HG03097 (cell line): Measurements from ENCODE around the gene UNC93B1.
"Not testable (repeated sequence)": the region's sequence is repeated elsewhere in the genome, so short reads cannot be mapped to it uniquely, and the experiment has no call there.

Experiments
- ATAC-seq: cut with Tn5 transposase; IDR thresholded peaks from one replicate; pipeline ENCODE4 v1.9.1; 2021; ENCODE audit not compliant: unreplicated experiment, low FRiP score

The UNC93B1 gene

GRCh38 chr11:67995129-67995528 is 8.8 kb downstream of the UNC93B1 start:
- ATAC-seq: not testable (repeated sequence)

- ATAC-seq: not testable (repeated sequence)
Measured at GRCh38 chr11:67994387-67994786, 9.5 kb downstream of the UNC93B1 start.

- ATAC-seq: not testable (repeated sequence)
Measured at GRCh38 chr11:67993821-67994220, 10.1 kb downstream of the UNC93B1 start.

GRCh38 chr11:67991347-67992121 is 12.4 kb downstream of the UNC93B1 start:
- not testable (repeated sequence) for ATAC-seq

- ATAC-seq: not testable (repeated sequence)
Measured at GRCh38 chr11:67990546-67991346, 13.2 kb downstream of the UNC93B1 start.

GRCh38 chr11:67985302-67985701 is 18.6 kb downstream of the UNC93B1 start:
- not testable (repeated sequence) for ATAC-seq

DNA sequence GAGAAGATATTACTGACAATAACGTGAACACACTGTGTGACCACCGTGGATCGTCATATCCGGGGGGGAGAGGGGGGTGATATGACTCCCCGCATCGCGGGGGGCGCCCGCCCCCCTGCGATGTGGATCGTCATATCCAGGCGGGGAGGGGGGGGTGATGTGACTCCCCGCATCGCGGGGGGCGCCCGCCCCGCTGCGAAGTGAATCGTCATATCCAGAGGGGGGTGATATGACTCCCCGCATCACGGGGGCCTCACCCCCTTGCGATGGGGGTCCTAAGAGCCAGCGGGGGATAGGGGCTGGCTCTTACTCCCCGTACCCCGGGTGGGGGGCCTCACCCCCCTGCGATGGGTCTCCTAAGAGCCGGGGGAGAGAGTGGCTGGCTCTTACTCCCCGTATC is 19.9 kb downstream of the UNC93B1 start:
- ATAC-seq: no peak

DNA sequence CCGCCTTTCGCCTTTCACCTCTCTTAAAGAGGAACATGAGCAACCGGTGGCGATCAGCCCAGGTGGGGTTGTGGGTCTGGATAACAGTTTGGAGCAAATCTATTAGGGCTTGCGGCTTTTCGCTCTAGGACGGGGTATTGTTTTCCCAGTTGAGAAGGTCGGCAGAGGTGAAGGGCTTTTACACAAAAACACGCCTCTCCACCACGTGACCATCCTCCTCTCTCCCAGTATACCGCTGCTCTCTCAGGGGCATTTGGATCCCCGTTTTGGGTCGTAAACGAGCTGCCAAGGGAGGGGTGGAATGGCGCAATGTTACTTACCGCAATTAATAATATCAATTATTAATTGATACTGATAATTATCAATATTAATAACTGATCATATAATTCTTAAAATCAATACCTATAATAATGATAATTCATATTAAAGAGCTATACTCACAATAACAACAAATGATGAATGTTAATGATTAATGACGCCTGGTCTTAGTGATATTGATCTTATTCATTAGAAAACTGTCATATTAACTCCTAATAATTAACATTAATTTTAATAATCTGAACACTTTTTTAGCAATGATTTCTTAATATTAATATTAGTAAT is 21.5 kb downstream of the UNC93B1 start:
- not testable (repeated sequence) for ATAC-seq

DNA sequence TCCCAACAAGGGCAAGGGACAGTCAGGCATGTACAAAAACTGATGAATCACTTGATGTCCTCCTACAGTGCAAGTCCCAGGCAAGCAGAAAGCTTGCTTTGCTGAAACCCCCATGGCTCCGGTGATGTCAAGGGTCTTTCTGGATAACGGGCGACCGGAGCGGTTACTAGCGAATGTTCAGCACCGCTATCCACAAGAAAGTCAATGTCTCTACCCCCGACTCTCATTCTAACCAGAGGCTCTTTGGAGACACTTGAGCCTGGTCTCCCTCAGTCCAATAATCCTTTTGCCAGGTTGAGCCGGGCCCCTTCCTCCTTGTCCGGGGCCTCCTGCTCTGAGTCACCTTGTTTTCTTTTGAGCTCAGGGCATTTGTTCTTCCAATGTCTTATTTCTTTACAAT is 22.7 kb downstream of the UNC93B1 start:
- not testable (repeated sequence) for ATAC-seq

DNA sequence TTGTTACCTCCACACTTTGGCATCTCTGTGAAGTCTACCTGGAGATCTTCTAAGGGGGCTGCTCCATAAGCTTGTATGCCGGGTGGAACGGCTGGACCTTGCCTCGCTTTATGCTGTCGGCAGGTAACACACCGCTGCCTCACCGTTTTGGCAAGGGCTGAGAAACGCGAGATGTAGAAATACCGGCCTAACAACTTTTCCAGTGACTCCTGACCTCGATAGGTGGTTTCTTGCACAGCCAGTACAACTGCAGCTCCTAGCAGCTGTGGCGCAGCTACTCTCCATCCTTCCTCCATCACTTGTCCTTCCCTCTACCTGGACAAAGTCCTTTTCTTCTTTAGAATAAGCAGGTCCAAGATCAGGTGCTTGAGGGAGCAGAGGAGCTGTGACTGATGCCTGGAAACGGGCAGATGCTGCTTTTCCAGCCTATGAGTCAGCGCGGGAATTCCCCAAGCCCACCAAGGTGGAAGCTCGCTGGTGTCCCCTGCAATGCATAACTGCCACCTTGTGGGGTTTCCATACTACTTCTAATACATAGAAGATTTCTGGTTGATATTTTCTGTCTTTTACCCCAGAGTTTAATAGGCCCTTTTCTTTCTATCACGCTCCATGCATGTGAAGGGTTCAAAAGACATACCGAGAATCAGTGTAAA is 25.0 kb downstream of the UNC93B1 start:
- not testable (repeated sequence) for ATAC-seq

DNA sequence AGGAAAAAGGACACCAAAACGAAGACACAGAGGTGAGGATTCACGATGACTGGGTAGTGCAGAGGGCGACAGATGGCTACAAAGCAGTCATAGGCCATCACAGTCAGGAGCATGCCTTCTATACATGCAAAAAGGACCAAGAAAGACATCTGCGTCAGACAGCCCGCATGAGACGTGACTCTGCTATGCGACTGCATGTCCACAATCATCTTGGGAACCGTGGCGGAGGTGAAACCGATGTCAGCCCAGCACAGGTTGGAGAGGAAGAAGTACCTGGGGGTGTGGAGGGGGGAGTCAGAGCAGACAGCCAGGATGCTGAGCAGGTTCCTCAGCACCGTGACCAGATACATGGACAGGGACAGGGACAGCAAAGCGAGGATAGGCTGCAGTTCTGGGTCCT is 29.2 kb downstream of the UNC93B1 start:
- ATAC-seq: not testable (repeated sequence)

DNA sequence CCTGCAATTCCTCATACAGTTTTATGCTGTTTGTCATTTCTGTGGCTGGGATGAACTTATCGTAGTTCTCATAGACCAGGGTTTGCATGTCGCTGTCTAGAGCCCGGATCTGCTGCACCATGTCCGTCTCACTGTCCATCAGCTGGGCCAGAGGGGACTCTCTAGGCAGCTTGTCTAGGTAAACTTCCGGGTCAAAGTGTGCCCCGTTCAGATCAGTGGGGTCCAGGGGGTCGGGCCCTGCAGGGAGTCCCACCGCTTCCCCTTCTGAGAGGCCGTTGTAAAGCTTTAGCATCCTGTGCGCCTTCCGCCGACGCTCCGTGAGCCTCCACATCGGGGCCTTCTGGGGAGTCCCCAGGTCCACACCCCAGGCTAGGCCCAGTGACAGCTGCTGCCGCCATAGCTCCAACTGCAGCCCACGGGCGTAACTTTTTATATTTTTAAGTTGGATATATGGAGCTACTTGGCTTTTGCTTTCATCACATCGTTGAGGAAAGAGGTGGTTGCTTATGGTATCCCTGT is 38.0 kb downstream of the UNC93B1 start:
- not testable (repeated sequence) for ATAC-seq

- not testable (repeated sequence) for ATAC-seq
Measured at GRCh38 chr11:67964746-67965145, 39.2 kb downstream of the UNC93B1 start.

DNA sequence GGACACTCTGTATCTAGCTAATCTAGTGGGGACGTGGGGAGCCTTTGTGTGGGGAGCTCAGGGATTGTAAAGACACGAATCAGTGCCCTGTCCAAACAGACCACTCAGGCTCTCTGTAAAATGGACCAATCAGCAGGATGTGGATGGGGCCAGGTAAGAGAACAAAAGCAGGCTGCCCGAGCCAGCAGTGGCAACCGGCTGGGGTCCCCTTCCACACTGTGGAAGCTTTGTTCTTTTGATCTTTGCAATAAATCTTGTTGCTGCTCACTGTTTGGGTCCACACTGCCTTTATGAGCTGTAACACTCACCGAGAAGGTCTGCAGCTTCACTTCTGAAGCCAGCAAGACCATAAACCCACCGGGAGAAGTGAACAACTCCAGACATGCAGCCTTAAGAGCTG is 40.0 kb downstream of the UNC93B1 start:
- not testable (repeated sequence) for ATAC-seq

GRCh38 chr11:67963217-67963616 is 40.7 kb downstream of the UNC93B1 start:
- ATAC-seq: not testable (repeated sequence)

DNA sequence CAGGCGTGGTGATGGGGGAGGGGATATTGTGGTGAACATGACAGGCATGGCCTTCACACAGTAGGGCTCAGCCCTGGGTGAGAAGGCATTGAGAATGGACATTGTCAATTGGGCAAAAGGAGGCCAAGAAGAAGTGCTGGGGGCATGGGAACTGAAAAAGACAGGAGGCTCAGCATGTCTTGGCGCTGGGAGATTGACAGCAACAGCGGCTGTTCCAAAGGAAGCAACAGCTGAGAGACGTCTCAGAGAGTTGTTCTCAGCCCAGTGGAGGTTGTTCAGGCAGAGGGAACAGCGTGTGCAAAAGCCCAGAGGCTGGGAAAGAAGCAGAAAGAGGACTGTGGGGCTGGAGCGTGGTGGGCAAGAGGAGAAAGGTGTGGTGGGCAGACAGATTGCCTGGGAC is 47.7 kb downstream of the UNC93B1 start:
- not testable (repeated sequence) for ATAC-seq

- ATAC-seq: not testable (repeated sequence)
Measured at GRCh38 chr11:67955461-67956007, 48.4 kb downstream of the UNC93B1 start.

DNA sequence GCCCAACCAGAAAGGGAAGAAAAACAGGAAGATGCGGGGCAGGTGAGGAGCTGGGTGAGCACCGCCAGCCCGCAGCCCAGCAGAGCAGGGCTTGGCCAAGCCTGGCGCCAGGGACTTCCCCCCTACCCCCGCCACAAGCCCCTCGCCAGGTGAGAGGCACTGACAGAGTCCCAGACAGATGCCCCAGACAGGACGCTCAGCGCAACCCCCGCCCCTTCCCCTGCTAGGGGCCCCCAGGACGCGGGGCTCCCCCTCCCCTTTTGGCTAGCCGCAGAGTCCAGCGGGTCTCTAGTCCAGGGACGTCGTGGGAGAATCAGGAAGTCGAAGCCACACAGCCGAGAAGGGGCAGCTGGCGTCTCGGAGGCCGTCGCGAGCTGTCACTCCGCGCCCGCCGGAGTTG is 48.9 kb downstream of the UNC93B1 start:
- not testable (repeated sequence) for ATAC-seq

DNA sequence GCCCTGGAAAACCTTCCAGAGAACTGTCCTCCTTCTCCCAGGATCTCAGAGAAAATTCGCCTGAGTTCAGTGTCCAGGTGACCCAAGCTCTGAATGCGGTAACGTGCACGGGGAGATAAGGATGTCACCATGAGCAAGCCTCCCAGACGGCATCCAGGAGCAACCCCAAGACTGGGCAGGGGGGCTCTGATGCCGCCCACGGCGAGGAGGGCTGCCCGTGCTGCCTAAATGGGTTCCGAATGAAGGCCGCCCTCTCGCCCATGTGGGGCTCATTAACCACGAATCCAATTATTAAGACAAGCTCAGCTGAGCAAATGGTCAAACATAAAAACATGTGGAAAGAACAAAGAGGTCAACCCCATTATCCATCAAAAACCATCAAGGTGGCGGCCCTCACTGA is 49.6 kb downstream of the UNC93B1 start:
- ATAC-seq: not testable (repeated sequence)

- not testable (repeated sequence) for ATAC-seq
Measured at GRCh38 chr11:67950705-67951104, 53.2 kb downstream of the UNC93B1 start.
